Upper lobe of left lung (tissue), 6 donors: ENCODE data around the gene ANAPC2. TPM values are rescaled to one million over a fixed set of nuclear protein-coding genes. Genes with fewer than 3 reads are reported as not detected.
A peak's percentile ranks its signal among the peaks of the same experiment; 100 is the strongest.

Source experiments
- ATAC-seq, 2 donors: fragments of 200-7000 bp; cut with Tn5 transposase; one replicate each; pipeline ENCODE4 v1.9.1; 2022; ENCODE audit warnings: mild to moderate bottlenecking in 2 of 2, moderate library complexity in 2 of 2; ENCODE audit not compliant: low FRiP score in 2 of 2
- DNase-seq, 2 donors: peaks; one replicate each; pipeline ENCODE4 v3.0.0-alpha.2; 2019 to 2020
- H3K27ac ChIP-seq, 4 donors: fragments of 200-600 bp; sonication (generic); one replicate each; pipeline ENCODE4 v1.5.1; 2016 to 2019
- H3K27me3 ChIP-seq, 4 donors: fragments of 200-600 bp; sonication (generic); one replicate each; pipeline ENCODE4 v1.5.1; 2017 to 2019
- H3K36me3 ChIP-seq, 4 donors: fragments of 200-600 bp; sonication (generic); one replicate each; pipeline ENCODE4 v1.5.1; 2016 to 2019
- H3K4me1 ChIP-seq, 4 donors: fragments of 200-600 bp; sonication (generic); one replicate each; pipeline ENCODE4 v1.5.1; 2018 to 2019
- H3K4me3 ChIP-seq, 4 donors: fragments of 200-600 bp; sonication (generic); one replicate each; pipeline ENCODE4 v1.5.1; 2017 to 2019; ENCODE audit warnings: mild to moderate bottlenecking in 2 of 4, moderate library complexity in 1 of 4
- H3K9me3 ChIP-seq, 4 donors: fragments of 200-600 bp; sonication (generic); one replicate each; pipeline ENCODE4 v1.5.1; 2018 to 2019
- CTCF ChIP-seq, 6 experiments: fragments of 450-650 bp in 4 of 6; fragments of 200-600 bp in 2 of 6; sonication (generic) in 2 of 6; IDR thresholded peaks; one replicate each; pipeline ENCODE4 v1.5.1; 2016 to 2019; ENCODE audit warnings: antibody characterized with exemption in 6 of 6
- EP300 ChIP-seq, 4 donors: sonication (generic); formaldehyde crosslinking; IDR thresholded peaks; one replicate each; pipeline ENCODE4 v1.5.1; 2017; ENCODE audit warnings: antibody characterized with exemption in 4 of 4, control low read depth in 2 of 4
- POLR2A ChIP-seq, 4 donors: fragments of 450-650 bp; IDR thresholded peaks; one replicate each; pipeline ENCODE4 v1.5.1; 2016 to 2017; ENCODE audit warnings: antibody characterized with exemption in 4 of 4, mild to moderate bottlenecking in 2 of 4
- POLR2AphosphoS5 ChIP-seq, 2 donors: sonication (generic); formaldehyde crosslinking; IDR thresholded peaks; one replicate each; pipeline ENCODE4 v1.5.1; 2017; ENCODE audit warnings: antibody characterized with exemption in 2 of 2
- WGBS, 2 donors: methylation state at CpG; one replicate each; pipeline ENCODE4 v1.1.5; 2017 to 2018; 5-methylcytosine and 5-hydroxymethylcytosine counted together
- total RNA-seq, 6 donors: library from RNA; depleted of rRNA in 4 of 6; stranded (reverse); fragments of >200 nt in 4 of 6; gene quantifications; one replicate each; pipeline versions ENCODE4 v1.1.0 to v1.2.1, GENCODE V29; 2016 to 2021
- donor health status: DM: no; HTN: no; CAD: no; lungs with moderate emphysema.
- donor health status: DM: no; HTN: yes; CAD: no; lungs with severe emphysema.

Gene ANAPC2
- total RNA-seq, 6 donors from 2014 or later = 31.9 to 174 (median 67.3) TPM

GRCh38 chr9:137165250-137165836, 23.0 kb downstream of the ANAPC2 start:
- no peaks in the 10 kb centered on the region for H3K9me3 ChIP-seq
- no peak overlapping the region for H3K27ac ChIP-seq
- no peaks in the 10 kb centered on the region for H3K36me3 ChIP-seq
- H3K4me1 ChIP-seq = peaks cover 44 to 65% (median 48%) of the 10 kb centered on the region in 4 donors
- TF ChIP-seq CTCF (IDR thresholded peaks at IDR 0.05) (no peak), POLR2AphosphoS5 (IDR thresholded peaks at IDR 0.05) (no peak), EP300 (IDR thresholded peaks at IDR 0.05) (no peak), POLR2A (IDR thresholded peaks at IDR 0.05) (no peak)
- no peak overlapping the region for H3K4me3 ChIP-seq
- 82 to 86% methylated on average over 32 of the region's 32 CpGs for WGBS, 2 donors
- peaks cover 8 to 100% (median 75%) of the 10 kb centered on the region in 4 donors for H3K27me3 ChIP-seq
- peak in 1 of 2 donors; percentile 82 for DNase-seq
- no peak for ATAC-seq

DNA sequence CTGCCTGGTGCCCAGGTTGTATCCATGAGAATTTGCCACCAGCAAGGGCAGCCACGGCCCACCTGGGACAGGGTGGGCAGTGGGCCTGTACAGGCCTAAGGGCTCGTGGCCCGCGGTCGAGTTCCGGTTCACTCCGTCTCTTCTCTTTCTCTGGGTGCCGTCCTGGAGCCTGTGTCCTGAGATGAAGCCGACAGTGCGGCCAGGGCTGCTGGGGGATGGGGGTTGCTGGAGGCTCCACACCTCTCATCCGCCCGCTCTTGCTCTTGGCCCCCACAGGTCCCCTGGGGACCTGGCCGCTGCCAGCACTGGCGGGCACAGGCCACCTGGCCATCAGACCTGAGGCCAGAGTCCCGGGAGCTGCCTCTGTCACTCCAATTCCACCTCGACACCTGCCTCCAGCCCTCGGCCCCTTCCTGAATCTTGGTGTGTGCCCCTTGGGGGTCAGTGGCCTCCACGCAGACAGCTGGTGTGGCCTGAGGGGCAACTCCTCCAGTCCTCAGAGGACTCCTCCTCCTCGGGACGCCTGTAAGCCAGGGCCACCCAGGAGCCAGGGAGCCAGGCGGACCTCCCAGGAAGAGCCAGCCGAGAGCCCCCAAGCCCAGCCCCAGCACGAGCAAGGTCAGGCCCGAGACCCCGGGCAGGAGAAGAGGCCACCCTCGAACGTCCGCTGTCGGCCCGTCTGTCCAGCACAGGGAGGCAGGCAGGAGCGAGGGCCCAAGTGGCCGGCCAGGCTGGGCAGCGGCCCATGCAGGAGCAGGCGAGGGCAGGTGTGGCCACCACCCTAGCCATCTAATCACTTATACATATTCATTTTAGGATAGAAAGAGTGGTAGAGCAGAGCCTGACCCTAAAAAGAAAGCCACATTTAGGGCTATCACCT, 23.8 kb downstream of the ANAPC2 start:
- Histone ChIP-seq H3K27me3 (peaks cover 8 to 100% (median 74%) of the 10 kb centered on the region in 4 donors), H3K36me3 (no peaks in the 10 kb centered on the region), H3K4me1 (peaks cover 37 to 58% (median 44%) of the 10 kb centered on the region in 4 donors), H3K4me3 (no peak overlapping the region), H3K9me3 (no peaks in the 10 kb centered on the region), H3K27ac (no peak overlapping the region)
- TF ChIP-seq CTCF (IDR thresholded peaks at IDR 0.05) (no peak), EP300 (IDR thresholded peaks at IDR 0.05) (no peak), POLR2A (IDR thresholded peaks at IDR 0.05) (no peak)
- no peak for ATAC-seq
- 67% methylated on average over 22 to 23 of the region's 34 CpGs for WGBS, 2 donors
- peak in 1 of 2 donors; percentile 81 for DNase-seq

DNA sequence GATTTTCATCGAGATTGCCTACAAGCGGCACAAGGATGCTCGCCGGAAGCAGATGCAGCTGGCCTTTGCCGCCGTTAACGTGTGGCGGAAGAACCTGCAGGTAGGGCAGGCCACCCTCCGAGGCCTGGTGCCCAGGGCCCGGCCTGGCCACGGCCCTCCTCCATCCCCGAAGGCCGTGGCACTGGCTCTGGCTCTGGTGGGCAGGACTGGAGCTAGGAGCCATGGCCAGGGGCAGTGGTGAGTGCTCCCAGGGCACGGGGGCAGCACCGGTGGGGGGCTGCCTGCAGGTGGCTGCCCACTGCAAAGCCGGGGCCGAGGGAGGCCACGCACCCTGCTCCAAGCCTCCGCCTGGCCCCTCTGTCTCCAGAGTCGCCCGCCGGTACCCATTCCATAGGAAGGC, 24.6 kb downstream of the ANAPC2 start:
- DNase-seq = peak in 1 of 2 donors; percentile 66
- no peaks in the 10 kb centered on the region for H3K36me3 ChIP-seq
- TF ChIP-seq POLR2A (IDR thresholded peaks at IDR 0.05) (no peak), POLR2AphosphoS5 (IDR thresholded peaks at IDR 0.05) (no peak), EP300 (IDR thresholded peaks at IDR 0.05) (no peak), CTCF (IDR thresholded peaks at IDR 0.05) (no peak)
- peaks cover 29 to 50% (median 36%) of the 10 kb centered on the region in 4 donors for H3K4me1 ChIP-seq
- no peak overlapping the region for H3K27ac ChIP-seq
- 78 to 82% methylated on average over 13 to 21 of the region's 22 CpGs for WGBS, 2 donors
- no peak overlapping the region for H3K4me3 ChIP-seq
- no peaks in the 10 kb centered on the region for H3K9me3 ChIP-seq
- no peak for ATAC-seq
- peaks cover 8 to 100% (median 71%) of the 10 kb centered on the region in 4 donors for H3K27me3 ChIP-seq

DNA sequence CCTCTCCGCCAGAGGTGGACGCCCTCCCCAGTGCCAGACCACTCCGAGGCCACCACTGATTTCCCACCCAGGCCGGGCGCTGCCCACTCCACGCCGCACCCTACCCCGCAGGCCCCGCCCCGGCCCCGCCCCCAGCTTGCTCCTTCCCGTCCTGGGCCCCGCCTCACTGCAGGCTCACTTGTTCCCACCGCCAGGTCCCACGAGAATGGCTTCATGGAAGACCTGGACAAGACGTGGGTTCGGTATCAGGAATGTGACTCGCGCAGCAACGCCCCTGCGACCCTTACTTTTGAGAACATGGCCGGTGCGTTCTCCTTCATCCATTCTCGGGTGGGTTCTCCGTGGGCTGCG, 25.0 kb downstream of the ANAPC2 start:
- Histone ChIP-seq H3K36me3 (no peaks in the 10 kb centered on the region), H3K4me3 (peak overlapping the region in 3 of 4 donors; percentile 34 to 43 (median 37)), H3K27me3 (peaks cover 6 to 99% (median 71%) of the 10 kb centered on the region in 4 donors), H3K27ac (no peak overlapping the region), H3K4me1 (peaks cover 24 to 45% (median 32%) of the 10 kb centered on the region in 4 donors), H3K9me3 (no peaks in the 10 kb centered on the region)
- whole genome bisulfite sequencing, 2 donors = 30 to 66% methylated on average over 6 to 26 of the region's 26 CpGs
- no peak for TF ChIP-seq POLR2A (IDR thresholded peaks at IDR 0.05)
- no peak for TF ChIP-seq EP300 (IDR thresholded peaks at IDR 0.05)
- TF ChIP-seq CTCF (IDR thresholded peaks at IDR 0.05) = no peak
- no peak for TF ChIP-seq POLR2AphosphoS5 (IDR thresholded peaks at IDR 0.05)
- peak in 1 of 2 donors; percentile 77 for DNase-seq
- peak in 1 of 2 donors; percentile 11 for ATAC-seq
